ENCODE data around the gene SSC5D. TPM values are rescaled to one million over a fixed set of nuclear protein-coding genes. Genes with fewer than 3 reads are reported as not detected.
A peak's percentile ranks its signal among the peaks of the same experiment; 100 is the strongest.

The SSC5D gene
- total RNA-seq, 1 donor from 2014 or later, result 7.6 TPM

GRCh38 chr19:55519451-55520311 is 31.4 kb downstream of the SSC5D start:
- DNase-seq, result no peak
- no peaks in the 10 kb centered on the region for H3K36me3 Mint-ChIP-seq (ENCODE audit: unreplicated experiment)
- H3K4me3 Mint-ChIP-seq (ENCODE audit: unreplicated experiment), result no peak overlapping the region
- no peaks in the 10 kb centered on the region for H3K9me3 Mint-ChIP-seq (ENCODE audit: unreplicated experiment)
- peaks cover 5% of the 10 kb centered on the region for H3K4me1 Mint-ChIP-seq (ENCODE audit: low read depth, unreplicated experiment)
- TF ChIP-seq CTCF (IDR thresholded peaks at IDR 0.05; ENCODE audit: partially characterized antibody, unreplicated experiment), result no peak
- H3K27ac Mint-ChIP-seq (ENCODE audit: unreplicated experiment), result no peak overlapping the region
- peaks cover 2% of the 10 kb centered on the region for H3K27me3 Mint-ChIP-seq (ENCODE audit: unreplicated experiment)

- Mint-ChIP-seq H3K4me1 (ENCODE audit: low read depth, unreplicated experiment) (peaks cover 6% of the 10 kb centered on the region), H3K9me3 (ENCODE audit: unreplicated experiment) (peaks cover 2% of the 10 kb centered on the region), H3K4me3 (ENCODE audit: unreplicated experiment) (no peak overlapping the region), H3K36me3 (ENCODE audit: unreplicated experiment) (no peaks in the 10 kb centered on the region), H3K27ac (ENCODE audit: unreplicated experiment) (no peak overlapping the region), H3K27me3 (ENCODE audit: unreplicated experiment) (peaks cover 4% of the 10 kb centered on the region)
- no peak for TF ChIP-seq CTCF (IDR thresholded peaks at IDR 0.05; ENCODE audit: partially characterized antibody, unreplicated experiment)
- DNase-seq, result no peak
Measured at GRCh38 chr19:55520691-55521292, 32.6 kb downstream of the SSC5D start.

- H3K27ac Mint-ChIP-seq (ENCODE audit: unreplicated experiment), result peak overlapping the region; percentile 1
- peaks cover 6% of the 10 kb centered on the region for H3K4me1 Mint-ChIP-seq (ENCODE audit: low read depth, unreplicated experiment)
- H3K36me3 Mint-ChIP-seq (ENCODE audit: unreplicated experiment), result no peaks in the 10 kb centered on the region
- TF ChIP-seq CTCF (IDR thresholded peaks at IDR 0.05; ENCODE audit: partially characterized antibody, unreplicated experiment), result no peak
- peaks cover 2% of the 10 kb centered on the region for H3K9me3 Mint-ChIP-seq (ENCODE audit: unreplicated experiment)
- DNase-seq, result no peak
- H3K4me3 Mint-ChIP-seq (ENCODE audit: unreplicated experiment), result peak overlapping the region; percentile 16
- H3K27me3 Mint-ChIP-seq (ENCODE audit: unreplicated experiment), result peaks cover 2% of the 10 kb centered on the region
Measured at GRCh38 chr19:55525289-55526101, 37.3 kb downstream of the SSC5D start.

DNA sequence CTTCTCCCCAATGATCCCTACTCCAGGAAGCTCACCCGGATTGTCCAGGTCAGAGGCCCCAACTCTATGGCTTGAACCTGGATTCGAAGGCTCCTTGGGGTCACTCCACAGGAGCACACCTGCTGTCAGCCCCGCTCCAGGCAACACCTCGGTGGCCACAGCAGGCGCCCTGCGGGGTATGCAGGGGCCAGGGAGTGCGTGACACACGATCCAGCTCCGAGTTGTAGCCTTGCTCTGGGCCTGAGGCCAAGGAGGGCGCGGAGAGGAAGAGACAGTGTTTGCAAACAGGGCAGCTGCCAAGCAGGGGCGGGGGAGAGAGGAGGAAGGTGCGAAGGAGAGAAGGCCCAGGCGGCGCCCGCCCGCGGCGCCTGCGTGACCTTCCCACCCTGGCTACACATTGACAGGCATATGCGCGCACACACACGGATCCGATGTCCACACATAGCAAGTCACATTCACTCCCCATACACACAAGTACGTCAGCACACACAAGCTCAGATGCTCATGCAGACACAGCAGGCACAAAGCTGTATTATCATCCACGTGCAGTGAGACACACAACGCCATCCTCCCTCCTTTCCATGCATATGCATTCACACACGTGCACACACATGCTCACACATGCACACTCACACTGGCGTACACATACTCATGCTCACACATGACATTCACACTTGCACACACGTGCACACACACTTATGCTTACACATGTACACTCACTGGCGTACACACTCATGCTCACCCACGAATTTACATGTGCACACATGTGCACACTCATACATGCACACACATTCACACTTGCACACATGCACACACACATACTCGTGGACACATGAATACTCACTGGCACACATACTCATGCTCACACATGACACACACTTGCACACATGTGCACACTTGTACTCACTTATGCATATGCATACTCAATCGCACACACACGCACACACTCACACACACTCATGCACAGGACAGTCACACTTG is 38.3 kb downstream of the SSC5D start:
- H3K27ac Mint-ChIP-seq (ENCODE audit: unreplicated experiment), result no peak overlapping the region
- H3K4me3 Mint-ChIP-seq (ENCODE audit: unreplicated experiment), result no peak overlapping the region
- no peak for DNase-seq
- peaks cover 6% of the 10 kb centered on the region for H3K4me1 Mint-ChIP-seq (ENCODE audit: low read depth, unreplicated experiment)
- peaks cover 2% of the 10 kb centered on the region for H3K27me3 Mint-ChIP-seq (ENCODE audit: unreplicated experiment)
- peaks cover 2% of the 10 kb centered on the region for H3K9me3 Mint-ChIP-seq (ENCODE audit: unreplicated experiment)
- TF ChIP-seq CTCF (IDR thresholded peaks at IDR 0.05; ENCODE audit: partially characterized antibody, unreplicated experiment), result no peak
- H3K36me3 Mint-ChIP-seq (ENCODE audit: unreplicated experiment), result no peaks in the 10 kb centered on the region

All from glutamatergic neuron (in vitro differentiated cells).